Adipose tissue (tissue), 3 donors: ENCODE measurements around the gene LCNL1. TPM values are rescaled to one million over a fixed set of nuclear protein-coding genes. Genes with fewer than 3 reads are reported as not detected.

ENCODE experiments used
- H3K27ac ChIP-seq: one replicate; pipeline ENCODE4 v1.5.1; 2013; ENCODE audit warnings: low read depth, low read length
- WGBS, 3 donors: extraction: QIAGEN DNeasy Blood & Tissue Kit; methylation state at CpG; one replicate each; pipeline ENCODE4 v1.1.7; 2013; 5-methylcytosine and 5-hydroxymethylcytosine counted together
- polyA plus RNA-seq, 3 donors: library from polyadenylated mRNA; stranded (reverse); fragments of 200-250 nt; gene quantifications; one replicate each; pipeline ENCODE4 v1.2.3, GENCODE V29; 2013
- donor health status: healthy with polysubstance abuse.
- donor health status: Bipolar disorder and iron deficiency.
- donor health status: healthy.

Gene LCNL1
- polyA plus RNA-seq, 3 donors = 0.10 to 0.45 TPM; not detected in 1

GRCh38 chr9:137014776-137015539, 32.2 kb downstream of the LCNL1 start:
- H3K27ac ChIP-seq = no peak overlapping the region
- WGBS, 3 donors = 94 to 97% (median 96%) methylated on average over 35 to 36 of the region's 36 CpGs

GRCh38 chr9:137015540-137015930, 32.7 kb downstream of the LCNL1 start:
- WGBS, 3 donors = 97 to 98% (median 97%) methylated on average over 24 to 25 of the region's 25 CpGs
- no peak overlapping the region for H3K27ac ChIP-seq

- 97 to 98% (median 97%) methylated on average over 21 of the region's 21 CpGs for WGBS, 3 donors
- H3K27ac ChIP-seq = no peak overlapping the region
These were observed 33.2 kb downstream of the LCNL1 start for GRCh38 chr9:137015976-137016375.

GRCh38 chr9:137016436-137016835, 33.6 kb downstream of the LCNL1 start:
- H3K27ac ChIP-seq = no peak overlapping the region
- 93 to 97% (median 94%) methylated on average over 9 to 16 of the region's 16 CpGs for WGBS, 3 donors

- WGBS, 3 donors = 96 to 97% (median 97%) methylated on average over 28 of the region's 28 CpGs
- H3K27ac ChIP-seq = no peak overlapping the region
These were observed 34.3 kb downstream of the LCNL1 start for GRCh38 chr9:137017071-137017470.

- no peak overlapping the region for H3K27ac ChIP-seq
- 92 to 93% (median 92%) methylated on average over 42 to 45 of the region's 45 CpGs for WGBS, 3 donors
These were observed 35.2 kb downstream of the LCNL1 start for GRCh38 chr9:137017791-137018497.

GRCh38 chr9:137018761-137019559, 36.2 kb downstream of the LCNL1 start:
- 91 to 94% (median 92%) methylated on average over 31 to 36 of the region's 36 CpGs for whole genome bisulfite sequencing, 3 donors

GRCh38 chr9:137019891-137020683, 37.3 kb downstream of the LCNL1 start:
- H3K27ac ChIP-seq = no peak overlapping the region
- WGBS, 3 donors = 93 to 94% (median 93%) methylated on average over 32 to 34 of the region's 34 CpGs

More at GRCh38 chr9:137018761-137019559, 36.2 kb downstream of the LCNL1 start:
- H3K27ac ChIP-seq = no peak overlapping the region

GRCh38 chr9:137020771-137021567, 38.2 kb downstream of the LCNL1 start:
- no peak overlapping the region for H3K27ac ChIP-seq
- WGBS, 3 donors = 93 to 97% (median 95%) methylated on average over 28 to 32 of the region's 32 CpGs

- H3K27ac ChIP-seq = no peak overlapping the region
- 87 to 94% (median 92%) methylated on average over 4 to 6 of the region's 6 CpGs for WGBS, 3 donors
These were observed 38.8 kb downstream of the LCNL1 start for GRCh38 chr9:137021568-137021978.

GRCh38 chr9:137021979-137022661, 39.3 kb downstream of the LCNL1 start:
- 52 to 68% (median 58%) methylated on average over 26 to 30 of the region's 30 CpGs for WGBS, 3 donors
- no peak overlapping the region for H3K27ac ChIP-seq

GRCh38 chr9:137022662-137023008, 39.8 kb downstream of the LCNL1 start:
- no peak overlapping the region for H3K27ac ChIP-seq
- WGBS, 3 donors = 91 to 92% (median 92%) methylated on average over 23 of the region's 23 CpGs

GRCh38 chr9:137023157-137023556, 40.4 kb downstream of the LCNL1 start:
- H3K27ac ChIP-seq = no peak overlapping the region
- 72 to 83% (median 75%) methylated on average over 7 of the region's 7 CpGs for WGBS, 3 donors

GRCh38 chr9:137023583-137023991, 40.8 kb downstream of the LCNL1 start:
- H3K27ac ChIP-seq = no peak overlapping the region
- WGBS, 3 donors = 85 to 94% (median 87%) methylated on average over 14 to 15 of the region's 15 CpGs

GRCh38 chr9:137025517-137025966, 42.7 kb downstream of the LCNL1 start:
- 69 to 77% (median 70%) methylated on average over 18 to 21 of the region's 21 CpGs for WGBS, 3 donors
- no peak overlapping the region for H3K27ac ChIP-seq

GRCh38 chr9:137026384-137026783, 43.6 kb downstream of the LCNL1 start:
- no peak overlapping the region for H3K27ac ChIP-seq

GRCh38 chr9:137026828-137027227, 44.0 kb downstream of the LCNL1 start:
- no peak overlapping the region for H3K27ac ChIP-seq

More at GRCh38 chr9:137026384-137026783, 43.6 kb downstream of the LCNL1 start:
- 82 to 91% (median 85%) methylated on average over 2 of the region's 2 CpGs for WGBS, 3 donors

More at GRCh38 chr9:137026828-137027227, 44.0 kb downstream of the LCNL1 start:
- WGBS, 3 donors = 38 to 75% (median 70%) methylated on average over 4 of the region's 4 CpGs
